Stomach smooth muscle (tissue), 2 donors: ENCODE data around the gene GPSM3.

Source experiments
- H3K27ac ChIP-seq: one replicate; pipeline ENCODE4 v1.7.0; 2013; ENCODE audit warnings: mild to moderate bottlenecking, low read length, inconsistent platforms
- H3K27me3 ChIP-seq, 2 donors: one replicate each; pipeline ENCODE4 v1.7.0; 2013; ENCODE audit warnings: low read length in 2 of 2; ENCODE audit not compliant: insufficient read depth in 2 of 2, control insufficient read depth in 1 of 2
- H3K36me3 ChIP-seq, 2 donors: one replicate each; pipeline ENCODE4 v1.7.0; 2013; ENCODE audit warnings: low read length in 2 of 2; ENCODE audit not compliant: control insufficient read depth in 2 of 2, insufficient read depth in 2 of 2
- H3K4me1 ChIP-seq: one replicate; pipeline ENCODE4 v1.7.0; 2013; ENCODE audit warnings: low read length; ENCODE audit not compliant: control insufficient read depth, insufficient read depth
- H3K4me3 ChIP-seq, 2 donors: one replicate each; pipeline ENCODE4 v1.7.0; 2013; ENCODE audit warnings: low read length in 2 of 2
- H3K9ac ChIP-seq, 2 donors: one replicate each; pipeline ENCODE4 v1.7.0; 2013; ENCODE audit warnings: low read length in 2 of 2, mild to moderate bottlenecking in 1 of 2
- H3K9me3 ChIP-seq, 2 donors: one replicate each; pipeline ENCODE4 v1.7.0; 2013; ENCODE audit warnings: low read length in 2 of 2; ENCODE audit not compliant: control insufficient read depth in 2 of 2
- donor health status: healthy.
- donor health status: Pancreatic carcinoma.

Gene GPSM3

GRCh38 chr6:32178547-32179440 is 13.6 kb downstream of the GPSM3 start:
- Histone ChIP-seq H3K36me3 (peaks cover 13 to 20% of the 10 kb centered on the region in 2 donors), H3K27ac (peak overlapping the region; percentile 93)

GRCh38 chr6:32177788-32178546 is 14.5 kb downstream of the GPSM3 start, which contains the start of gene RNF5:
TSS of gene RNF5 (plus strand) at chr6:32178405. CDS start at chr6:32178512, 107 bp downstream.
- Histone ChIP-seq H3K27ac (peak within 1 kb of the TSS; percentile 93), H3K27me3 (no peaks in the 10 kb centered on the region), H3K4me3 (peak within 1 kb of the TSS; percentile 83 to 98), H3K9ac (peak within 1 kb of the TSS; percentile 80 to 96), H3K9me3 (no peaks in the 10 kb centered on the region), H3K4me1 (peaks cover 58% of the 10 kb centered on the region), H3K36me3 (peaks cover 7 to 12% of the 10 kb centered on the region in 2 donors)

More at GRCh38 chr6:32178547-32179440, 13.6 kb downstream of the GPSM3 start:
- Histone ChIP-seq H3K4me1 (peaks cover 56% of the 10 kb centered on the region), H3K9ac (peak overlapping the region; percentile 71 to 96), H3K27me3 (no peaks in the 10 kb centered on the region), H3K4me3 (peak overlapping the region; percentile 83 to 98), H3K9me3 (no peaks in the 10 kb centered on the region)

- peak overlapping the region; percentile 83 to 98 for H3K4me3 ChIP-seq
- peaks cover 7 to 8% of the 10 kb centered on the region in 2 donors for H3K36me3 ChIP-seq
- H3K27ac ChIP-seq: peak overlapping the region; percentile 93
- peak overlapping the region; percentile 80 to 96 for H3K9ac ChIP-seq
- H3K9me3 ChIP-seq: no peaks in the 10 kb centered on the region
- peaks cover 53% of the 10 kb centered on the region for H3K4me1 ChIP-seq
- H3K27me3 ChIP-seq: no peaks in the 10 kb centered on the region
Measured at GRCh38 chr6:32177183-32177787, 15.2 kb downstream of the GPSM3 start.

- H3K4me1 ChIP-seq: peaks cover 52% of the 10 kb centered on the region
- H3K27me3 ChIP-seq: no peaks in the 10 kb centered on the region
- peaks cover 7 to 8% of the 10 kb centered on the region in 2 donors for H3K36me3 ChIP-seq
- no peaks in the 10 kb centered on the region for H3K9me3 ChIP-seq
- H3K9ac ChIP-seq: peak overlapping the region; percentile 80 to 96
- H3K4me3 ChIP-seq: peak overlapping the region; percentile 83 to 98
- peak overlapping the region; percentile 93 for H3K27ac ChIP-seq
Measured at GRCh38 chr6:32176476-32177182, 15.8 kb downstream of the GPSM3 start.

- Histone ChIP-seq H3K27ac (peak within 1 kb of the TSS; percentile 93), H3K4me1 (peaks cover 52% of the 10 kb centered on the region), H3K9ac (peak within 1 kb of the TSS; percentile 85 to 96), H3K27me3 (no peaks in the 10 kb centered on the region), H3K9me3 (no peaks in the 10 kb centered on the region), H3K4me3 (peak within 1 kb of the TSS; percentile 83 to 98), H3K36me3 (peaks cover 7 to 8% of the 10 kb centered on the region in 2 donors)
Measured at GRCh38 chr6:32175711-32176475, 16.6 kb downstream of the GPSM3 start, which contains the start of gene AGPAT1. TSS of gene AGPAT1 (minus strand) at chr6:32176084. CDS start at chr6:32171496, 4,588 bp downstream.

- H3K9ac ChIP-seq: peak overlapping the region; percentile 85 to 94
- H3K27ac ChIP-seq: peak overlapping the region; percentile 93
- H3K27me3 ChIP-seq: no peaks in the 10 kb centered on the region
- peaks cover 52% of the 10 kb centered on the region for H3K4me1 ChIP-seq
- H3K4me3 ChIP-seq: peak overlapping the region; percentile 70 to 98
- H3K9me3 ChIP-seq: no peaks in the 10 kb centered on the region
- H3K36me3 ChIP-seq: peaks cover 8 to 12% of the 10 kb centered on the region in 2 donors
Measured at GRCh38 chr6:32175322-32175710, 17.1 kb downstream of the GPSM3 start.

- H3K9me3 ChIP-seq: no peaks in the 10 kb centered on the region
- H3K27me3 ChIP-seq: no peaks in the 10 kb centered on the region
- H3K27ac ChIP-seq: no peak overlapping the region
- no peak overlapping the region for H3K4me3 ChIP-seq
- H3K9ac ChIP-seq: no peak overlapping the region
- peaks cover 15 to 20% of the 10 kb centered on the region in 2 donors for H3K36me3 ChIP-seq
- H3K4me1 ChIP-seq: peaks cover 45% of the 10 kb centered on the region
Measured at GRCh38 chr6:32174416-32174815, 18.0 kb downstream of the GPSM3 start.

- H3K9ac ChIP-seq: no peak overlapping the region
- H3K4me3 ChIP-seq: no peak overlapping the region
- H3K27me3 ChIP-seq: no peaks in the 10 kb centered on the region
- H3K27ac ChIP-seq: no peak overlapping the region
- H3K36me3 ChIP-seq: peaks cover 22 to 27% of the 10 kb centered on the region in 2 donors
- no peaks in the 10 kb centered on the region for H3K9me3 ChIP-seq
- H3K4me1 ChIP-seq: peaks cover 37% of the 10 kb centered on the region
Measured at GRCh38 chr6:32173051-32173727, 19.3 kb downstream of the GPSM3 start.

- no peaks in the 10 kb centered on the region for H3K9me3 ChIP-seq
- no peaks in the 10 kb centered on the region for H3K27me3 ChIP-seq
- H3K9ac ChIP-seq: no peak overlapping the region
- no peak overlapping the region for H3K27ac ChIP-seq
- peaks cover 22% of the 10 kb centered on the region for H3K4me1 ChIP-seq
- peaks cover 26 to 39% of the 10 kb centered on the region in 2 donors for H3K36me3 ChIP-seq
- no peak overlapping the region for H3K4me3 ChIP-seq
Measured at GRCh38 chr6:32171234-32171633, 21.2 kb downstream of the GPSM3 start.
